Fibroblast of skin of scalp (primary cell): ENCODE data around the gene FAH.

Source experiments
- DNase-seq: peaks from one replicate; pipeline ENCODE4 v3.0.0-alpha.2; 2013

Gene FAH

DNA sequence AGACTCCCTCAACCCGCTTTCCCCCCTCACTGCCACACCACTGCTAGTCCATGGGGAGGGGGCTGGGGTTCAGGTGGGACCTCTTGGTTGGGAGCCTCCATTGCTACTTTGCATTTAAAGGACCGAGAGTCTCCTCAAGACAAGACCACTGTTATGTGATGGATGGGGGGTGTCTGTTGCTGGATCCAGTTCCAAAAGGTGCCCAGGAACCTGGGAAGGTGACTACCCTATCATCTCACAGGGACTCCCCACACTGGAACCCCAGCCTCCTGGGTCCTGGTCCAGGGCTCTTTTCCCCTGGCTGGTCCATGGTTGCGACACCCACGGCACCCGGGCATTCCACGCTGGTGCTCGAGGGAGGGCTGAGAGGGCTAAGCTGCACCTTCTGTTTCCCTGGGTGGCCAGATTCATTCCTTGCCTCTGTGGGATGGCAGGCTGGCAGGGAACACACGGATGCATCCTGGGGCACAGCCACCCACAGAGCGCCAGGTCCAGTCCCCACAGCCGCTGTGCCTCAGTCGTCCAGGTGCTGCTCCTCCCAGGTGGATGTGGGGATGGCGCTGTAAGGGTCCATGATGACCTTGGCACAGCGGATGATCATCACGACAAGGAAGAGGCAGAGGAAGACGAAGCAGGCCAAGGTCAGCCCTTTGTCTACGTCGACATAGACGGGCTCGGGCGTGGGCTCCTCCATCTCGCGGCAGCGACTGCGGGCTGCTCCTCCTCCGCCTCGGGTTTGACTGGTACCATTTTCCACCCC is 48.6 kb downstream of the FAH start:
- no peak for DNase-seq

DNA sequence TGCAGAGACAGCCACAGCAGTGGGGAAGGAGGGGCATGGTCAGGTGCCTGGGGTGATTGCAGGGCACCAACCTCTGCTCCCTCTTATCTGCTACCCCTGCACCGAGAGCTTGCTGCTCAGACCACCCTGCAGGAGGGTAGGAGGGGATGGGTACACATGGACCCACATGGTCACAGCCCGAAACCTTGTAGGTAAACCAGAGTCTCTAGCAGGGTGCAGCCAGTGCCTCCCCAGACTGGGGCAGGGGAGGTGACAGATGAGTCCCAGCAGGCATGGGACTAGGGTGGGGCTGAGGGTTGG is 49.2 kb downstream of the FAH start:
- DNase-seq = no peak

DNA sequence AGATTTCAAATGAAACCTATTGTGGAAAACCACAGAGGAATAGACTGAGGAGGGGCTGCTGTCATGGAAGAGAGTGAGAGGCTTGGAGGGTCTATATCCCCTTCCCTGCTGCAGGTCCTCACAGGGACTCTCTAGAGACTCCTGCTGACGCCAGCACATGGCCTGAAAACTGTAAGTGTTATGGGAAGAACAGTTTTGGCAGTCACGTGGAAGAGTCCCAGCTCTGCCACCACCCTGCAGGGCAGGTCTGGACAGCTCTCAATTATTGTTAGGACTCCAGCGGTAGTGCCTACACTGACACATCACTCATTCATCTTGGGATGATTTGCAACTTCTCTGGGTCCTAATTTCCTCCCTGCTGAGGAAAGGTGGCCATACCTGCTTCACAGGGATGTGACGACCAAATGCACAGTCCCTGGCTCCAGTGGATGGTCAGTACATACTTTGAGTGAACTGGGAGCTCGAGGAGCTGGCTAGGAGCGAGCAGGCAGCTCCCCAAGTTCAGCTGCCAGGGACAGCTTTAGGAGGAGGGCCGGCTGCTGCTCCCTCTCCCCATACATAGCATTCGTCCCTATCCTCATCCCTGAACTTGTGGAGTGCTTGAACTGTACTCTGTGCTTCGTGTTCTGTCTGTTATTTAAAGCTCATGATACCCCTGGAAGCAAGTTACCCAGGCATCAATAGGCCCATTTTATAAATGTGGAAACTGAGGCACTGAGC is 50.0 kb downstream of the FAH start:
- no peak for DNase-seq

DNA sequence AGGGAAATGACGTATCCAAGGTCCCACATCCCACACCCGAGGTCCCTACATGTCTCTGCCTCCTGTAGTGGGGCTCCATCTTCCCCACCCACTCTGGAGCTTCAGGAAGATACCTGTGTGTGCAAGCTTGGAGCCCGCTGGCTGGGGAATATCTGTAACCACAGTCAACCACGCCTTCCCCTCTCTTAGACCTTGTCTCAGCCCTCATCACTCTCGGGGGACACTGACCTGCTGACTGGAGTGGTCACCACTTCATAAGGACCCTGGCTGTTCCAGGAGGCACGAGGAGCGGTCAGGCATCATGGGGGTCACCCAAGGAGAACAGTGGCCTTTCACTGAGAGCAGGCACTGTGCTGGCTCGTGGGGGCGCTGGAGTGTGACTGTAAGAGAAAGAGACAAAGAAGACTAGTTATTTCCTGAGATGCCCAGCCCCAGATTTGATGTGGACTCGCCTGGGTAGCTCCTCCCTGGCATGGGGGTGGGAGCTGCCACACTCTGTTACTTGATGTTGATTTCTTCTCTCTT is 50.6 kb downstream of the FAH start:
- DNase-seq = no peak

DNA sequence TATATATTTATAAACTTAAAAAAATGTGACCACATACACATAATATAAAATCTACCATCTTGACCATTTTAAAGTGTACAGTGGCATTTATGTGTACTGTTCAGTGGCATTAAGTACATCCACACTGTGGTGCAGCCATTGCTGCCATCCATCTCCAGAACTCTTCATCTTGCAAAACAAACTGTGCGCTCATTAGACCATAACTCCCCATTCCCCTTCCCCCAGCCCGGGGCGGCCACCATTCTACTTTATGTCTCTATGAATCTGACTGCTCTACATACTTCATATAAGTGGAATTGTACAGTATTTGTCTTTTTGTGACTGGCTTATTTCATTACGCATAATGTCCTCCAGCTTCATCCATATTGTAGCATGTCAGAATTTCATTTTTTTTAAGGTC is 51.4 kb downstream of the FAH start:
- no peak for DNase-seq

DNA sequence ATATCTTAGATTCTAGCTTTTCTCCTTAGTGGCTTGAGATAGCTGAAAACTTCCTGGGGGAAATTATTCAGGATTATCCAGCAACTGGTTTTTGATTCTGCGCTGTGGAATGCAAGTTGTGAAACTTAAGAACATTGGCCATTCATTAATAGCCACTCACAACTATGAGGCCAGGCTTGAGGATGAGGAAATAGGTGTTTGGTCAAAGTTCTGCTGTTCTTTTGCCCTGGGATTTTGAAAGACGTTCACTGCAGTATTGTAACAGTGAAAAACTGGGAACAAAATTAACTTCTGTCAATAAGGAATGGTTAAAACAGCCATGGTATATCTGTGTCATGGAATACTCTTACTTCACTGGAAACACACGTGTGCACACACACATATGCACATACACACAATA is 55.1 kb downstream of the FAH start:
- no peak for DNase-seq

DNA sequence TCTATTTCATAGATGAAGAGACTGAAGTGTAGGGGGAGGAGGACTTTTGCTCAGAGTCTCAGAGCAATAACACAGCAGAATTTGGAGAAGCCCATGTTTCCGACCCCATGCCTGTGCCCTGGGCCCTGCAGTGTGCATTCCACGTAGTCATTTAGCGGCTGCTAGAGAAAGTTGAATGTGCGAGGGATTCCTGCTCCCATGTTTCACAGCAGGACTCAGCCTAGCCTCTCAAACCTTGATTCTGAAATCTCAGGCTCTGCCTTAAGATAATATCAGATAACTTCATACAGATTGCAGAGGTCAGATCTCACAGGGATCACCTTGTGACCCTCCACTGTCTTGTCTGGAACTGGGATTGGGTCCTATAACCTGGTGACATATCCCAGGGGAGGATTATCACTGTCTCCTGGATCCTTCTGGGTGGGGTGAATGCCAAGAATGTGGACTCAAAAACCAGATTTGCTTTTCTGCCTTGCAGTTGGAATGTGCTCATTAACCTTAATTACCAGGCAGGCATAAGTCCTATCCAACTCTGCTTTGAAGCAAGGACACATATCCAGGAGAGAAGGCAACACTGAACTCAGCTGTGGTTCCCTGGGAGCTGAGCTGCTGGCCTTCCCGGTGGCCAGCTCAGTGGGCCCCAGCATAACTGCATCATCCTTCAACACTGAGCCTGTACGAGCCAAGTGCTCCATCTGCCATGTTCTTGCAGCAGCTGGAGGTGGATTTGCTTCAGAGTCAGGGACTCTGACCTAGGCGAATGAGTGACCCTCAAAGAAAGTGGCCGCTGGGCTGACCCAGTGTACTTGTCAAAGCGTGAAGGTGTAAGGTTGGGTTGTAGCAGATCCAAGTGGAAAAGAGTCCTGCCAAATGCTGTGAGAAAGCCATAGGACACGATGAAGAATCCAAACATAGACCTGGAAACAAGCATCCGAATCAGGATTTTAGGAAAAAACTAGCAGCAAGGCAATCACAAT is 56.2 kb downstream of the FAH start:
- DNase-seq = no peak

DNA sequence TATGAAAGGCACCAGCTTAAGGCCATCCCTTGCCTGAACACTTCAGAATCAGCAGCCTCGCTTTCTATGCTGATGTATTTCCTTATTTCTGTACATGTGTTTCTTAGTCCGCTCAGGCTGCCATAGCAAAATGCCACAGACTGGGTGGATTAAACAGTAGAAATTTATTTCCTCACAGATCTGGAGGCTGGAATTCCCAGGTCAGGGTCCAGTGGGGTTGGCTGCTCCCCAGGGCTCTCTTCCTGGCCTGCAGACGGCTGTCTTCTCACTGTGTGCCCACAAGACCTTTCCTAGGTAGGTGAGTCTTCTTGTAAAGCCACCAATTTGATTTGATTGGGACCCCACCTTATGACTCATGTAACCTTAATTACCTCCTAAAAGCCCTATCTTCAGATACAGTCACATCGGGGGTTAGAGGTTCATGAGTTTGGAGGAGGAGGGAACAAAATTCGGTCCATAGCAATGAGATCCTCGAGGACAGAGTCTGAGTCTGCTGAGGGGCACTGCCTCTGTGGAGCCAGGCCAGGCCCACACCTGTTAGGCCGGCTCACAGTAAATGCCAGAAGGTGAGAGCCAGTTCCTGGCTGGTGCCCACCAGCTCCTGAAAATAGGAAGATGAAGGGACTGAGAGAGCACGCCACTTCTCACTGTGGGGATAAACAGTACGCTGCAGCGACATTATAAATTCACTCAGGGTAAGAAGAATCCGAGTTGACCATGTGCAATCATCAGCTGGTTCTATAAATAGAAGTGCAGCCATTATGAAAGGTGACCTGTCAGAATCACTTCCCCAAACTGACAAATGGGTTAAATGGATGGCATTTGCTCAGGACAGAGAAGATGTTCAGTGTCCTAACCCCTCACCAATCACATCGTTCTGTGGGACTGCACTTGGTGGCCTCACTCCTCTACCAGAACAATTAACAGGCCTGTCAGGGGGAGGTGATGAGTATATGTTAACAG is 58.1 kb downstream of the FAH start:
- no peak for DNase-seq

DNA sequence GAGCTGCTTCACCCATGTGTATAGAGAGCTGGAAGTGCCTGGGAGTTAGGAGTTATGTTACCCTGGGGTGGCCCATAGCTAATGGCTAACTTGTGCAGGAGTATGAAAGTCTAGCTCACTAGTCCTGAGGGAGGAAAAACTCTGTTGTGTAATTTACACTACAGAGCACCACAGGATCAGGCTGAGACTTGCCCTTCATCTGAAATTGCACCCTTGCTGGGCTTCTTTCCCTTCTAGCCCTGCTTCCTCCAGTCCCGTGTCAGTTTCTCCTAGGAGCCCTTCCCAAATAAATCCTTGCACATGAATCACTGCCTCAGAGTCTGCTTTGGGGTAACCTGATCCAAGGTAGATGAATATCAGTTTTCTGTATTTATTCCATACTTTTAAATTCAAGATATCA is 59.2 kb downstream of the FAH start:
- no peak for DNase-seq

DNA sequence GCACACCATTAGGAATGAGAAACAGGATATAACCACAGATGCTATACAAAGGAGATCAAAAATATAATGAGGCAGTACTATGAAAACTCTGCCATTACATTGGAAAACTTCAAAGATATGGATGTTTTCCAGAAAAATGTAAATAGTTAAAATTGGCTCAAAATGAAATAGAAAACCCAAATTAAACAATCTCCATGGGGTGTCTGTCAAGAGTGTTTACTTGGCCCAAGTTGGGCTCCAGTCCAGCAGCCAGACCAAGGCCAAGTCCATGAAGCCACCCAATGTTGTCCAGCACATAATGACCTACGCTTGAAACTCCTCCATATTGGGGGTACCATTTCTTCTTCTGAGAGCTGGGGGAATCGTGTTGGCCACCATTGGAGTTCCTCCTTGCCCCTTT is 62.1 kb downstream of the FAH start:
- DNase-seq = no peak

DNA sequence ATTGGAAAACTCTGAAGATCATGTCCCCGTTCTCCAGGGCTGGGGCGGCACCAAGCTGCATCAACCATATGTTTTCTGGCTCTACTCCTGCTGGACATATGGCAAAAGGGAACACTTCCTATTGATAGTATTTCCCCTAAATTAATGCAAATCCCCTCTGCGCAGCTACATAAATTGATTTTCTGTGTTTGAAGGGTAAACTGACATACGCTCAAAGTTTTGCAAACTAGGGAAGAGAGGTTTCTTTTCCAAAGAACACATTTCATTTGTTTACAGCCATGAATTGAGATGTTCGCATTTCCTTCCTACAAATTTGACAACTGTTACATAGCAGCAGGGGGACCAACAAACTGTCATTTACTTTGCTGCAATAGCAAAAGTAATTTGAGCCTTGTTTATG is 63.3 kb downstream of the FAH start:
- DNase-seq = no peak

DNA sequence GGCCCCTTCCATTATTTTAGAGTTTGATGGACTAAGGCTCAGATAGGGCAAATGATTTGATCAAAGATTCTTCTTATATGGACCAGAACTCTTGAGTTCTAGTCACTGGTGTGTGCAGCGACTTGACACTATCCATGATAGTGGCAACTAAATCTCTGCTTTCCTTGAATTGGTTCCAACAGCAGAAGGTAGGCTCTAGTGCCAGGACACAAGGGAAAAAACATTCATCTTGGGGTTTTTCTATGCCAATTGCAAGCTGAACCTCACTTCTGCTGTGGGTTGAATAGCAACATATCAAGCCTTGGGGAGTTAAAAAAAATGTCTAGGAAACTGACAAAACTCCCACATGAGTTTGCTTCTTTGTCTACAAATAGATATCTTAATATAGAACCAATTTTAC is 64.1 kb downstream of the FAH start:
- DNase-seq = no peak

DNA sequence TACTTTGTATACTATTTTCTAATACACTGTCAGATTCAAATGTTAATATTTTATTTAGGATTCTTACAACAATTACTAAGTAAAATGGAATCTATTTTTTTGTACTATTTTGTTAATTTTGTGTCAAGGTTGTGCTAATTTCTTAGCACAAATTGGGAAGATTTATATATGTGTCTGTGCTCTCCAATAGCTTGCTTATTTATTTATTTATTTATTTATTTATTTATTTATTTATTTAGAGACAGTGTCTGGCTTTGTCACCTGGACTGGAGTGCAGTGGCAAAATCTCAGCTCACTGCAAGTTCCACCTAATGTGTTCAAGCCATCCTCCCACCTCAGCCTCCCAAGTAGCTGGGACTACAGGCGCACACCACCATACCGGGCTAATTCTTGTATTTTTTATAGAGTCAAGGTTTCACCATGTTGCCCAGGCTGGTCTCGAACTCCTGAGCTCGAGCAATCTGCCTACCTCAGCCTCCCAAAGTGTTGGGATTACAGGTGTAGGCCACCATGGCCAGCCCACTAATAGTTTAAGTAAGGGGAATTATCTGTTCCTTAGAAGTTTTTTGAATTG is 64.6 kb downstream of the FAH start:
- no peak for DNase-seq

DNA sequence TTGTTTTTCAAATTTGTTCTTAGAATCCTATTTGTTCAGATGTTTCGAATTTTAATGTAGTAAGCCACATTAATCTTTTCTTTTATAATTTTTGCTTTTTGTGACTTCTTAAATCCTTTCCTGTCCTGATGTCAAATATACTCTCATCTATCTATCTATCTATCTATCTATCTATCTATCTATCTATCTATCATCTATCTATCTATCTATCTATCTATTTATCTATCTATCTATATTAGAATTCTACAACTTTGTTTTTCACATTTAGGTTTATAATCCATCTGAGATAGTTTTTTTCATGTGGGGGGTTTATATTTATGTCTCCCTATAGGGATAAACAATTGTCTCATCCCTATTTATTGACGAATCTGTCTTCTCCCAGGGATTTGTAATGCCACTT is 67.2 kb downstream of the FAH start:
- DNase-seq = no peak

DNA sequence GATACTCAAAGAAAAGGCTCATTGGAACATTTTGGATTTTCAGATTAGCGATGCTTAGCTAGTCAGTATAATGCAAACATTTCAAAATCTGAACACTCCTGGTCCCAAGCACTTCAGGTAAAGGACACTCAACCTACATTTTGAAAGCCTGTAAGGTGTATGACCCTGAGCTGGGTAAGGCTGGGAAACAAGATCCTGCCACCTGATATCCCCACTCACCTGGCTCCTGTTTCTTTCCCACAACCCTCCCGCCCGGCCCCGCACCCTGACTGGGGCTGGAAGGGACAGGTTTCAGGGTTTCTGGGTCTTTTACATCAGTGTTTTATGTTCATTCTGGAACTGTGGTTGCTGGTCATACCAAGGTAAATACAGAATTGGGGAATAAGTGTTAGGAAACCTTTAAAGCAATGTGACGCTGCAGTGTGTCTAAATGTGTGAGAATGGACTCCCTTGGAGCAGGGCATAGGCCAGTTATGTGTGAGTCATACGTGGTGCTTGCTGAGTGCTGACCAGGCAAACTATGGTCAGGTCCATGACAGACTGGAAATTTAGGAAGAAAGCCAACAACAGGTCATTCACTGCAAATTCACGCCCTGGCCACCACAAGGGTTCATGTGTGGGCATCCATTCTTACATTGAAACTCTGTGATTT is 76.3 kb downstream of the FAH start:
- no peak for DNase-seq

DNA sequence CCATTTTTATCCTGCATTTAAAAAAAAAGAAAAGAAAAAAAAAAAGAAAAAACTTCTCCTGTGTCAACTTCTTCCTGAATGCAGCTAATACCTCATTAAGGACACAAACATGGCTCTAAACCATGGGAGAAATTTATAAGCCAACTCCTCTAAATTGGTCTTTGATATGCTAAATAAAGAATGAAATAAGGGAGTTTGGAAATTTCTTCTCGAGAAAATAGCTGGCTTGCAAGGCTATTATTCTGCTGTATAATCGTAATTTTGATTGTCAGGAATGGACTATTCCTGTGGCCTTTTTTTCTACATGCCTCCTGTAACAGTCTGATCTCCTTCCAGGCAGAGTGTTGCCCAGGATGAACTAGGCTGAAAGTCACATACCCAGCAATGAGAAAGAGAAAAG is 78.6 kb downstream of the FAH start:
- no peak for DNase-seq

DNA sequence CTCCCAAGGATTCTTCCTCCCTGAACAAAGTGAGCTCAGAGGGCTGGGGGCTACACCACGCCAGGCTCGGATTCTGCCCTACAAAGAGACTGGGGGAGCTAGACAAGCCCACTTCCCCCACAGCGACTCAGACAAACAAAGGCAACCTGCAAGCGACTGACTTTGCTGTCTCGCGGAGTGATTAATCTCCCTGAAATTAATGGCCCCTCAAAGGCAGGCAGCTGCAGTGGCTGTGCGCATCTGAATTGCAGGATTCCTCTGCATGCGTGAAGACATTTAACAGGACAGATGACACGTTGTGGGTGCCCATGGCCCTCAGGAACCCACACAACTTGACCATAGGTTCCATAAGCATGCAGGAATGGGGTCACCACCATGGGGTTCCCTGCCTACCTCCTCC is 80.8 kb downstream of the FAH start:
- DNase-seq = no peak

DNA sequence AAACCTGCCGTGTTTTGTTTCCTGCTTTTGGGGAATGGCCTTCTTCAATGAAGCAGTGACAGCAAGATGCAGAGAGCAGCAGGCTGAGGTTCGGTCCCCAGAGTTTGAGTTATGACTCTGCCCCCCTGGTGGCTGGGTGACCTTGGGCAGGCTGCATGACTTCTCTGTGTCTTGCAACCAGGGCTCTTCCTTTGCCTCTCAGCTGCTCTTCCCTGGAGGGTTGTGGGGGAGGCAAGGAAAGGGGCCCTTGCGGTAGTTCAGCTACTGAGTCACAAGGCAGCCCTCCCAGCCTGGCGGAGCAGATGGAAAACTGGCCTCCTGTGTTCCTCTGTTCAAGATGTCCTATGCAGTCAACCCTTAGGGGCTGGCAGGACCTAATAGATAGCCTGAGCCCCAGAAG is 82.1 kb downstream of the FAH start:
- peak; percentile 21 for DNase-seq
